Thyroid gland (tissue), 4 donors: ENCODE measurements around the gene OR7C2. TPM values are rescaled to one million over a fixed set of nuclear protein-coding genes. Genes with fewer than 3 reads are reported as not detected.

Experiments used
- DNase-seq, 2 donors: peaks; one replicate each; pipeline ENCODE4 v3.0.0-alpha.2; 2019
- H3K27ac ChIP-seq, 3 donors: fragments of 200-600 bp; sonication (generic); 1 replicate in 2 of 3; 2 replicates in 1 of 3; pipeline ENCODE4 v1.5.1; 2016 to 2019; ENCODE audit warnings: mild to moderate bottlenecking in 1 of 3, moderate library complexity in 1 of 3
- H3K27me3 ChIP-seq: fragments of 200-600 bp; sonication (generic); one replicate; pipeline ENCODE4 v1.5.1; 2019
- H3K36me3 ChIP-seq, 2 donors: fragments of 200-600 bp; sonication (generic); one replicate each; pipeline ENCODE4 v1.5.1; 2016 to 2019
- H3K4me1 ChIP-seq, 2 donors: fragments of 200-600 bp; sonication (generic); one replicate each; pipeline ENCODE4 v1.5.1; 2017 to 2019
- H3K4me3 ChIP-seq, 3 donors: fragments of 200-600 bp; sonication (generic); replicated peaks in 1 of 3; 1 replicate in 2 of 3; 2 replicates in 1 of 3; pipeline ENCODE4 v1.5.1; 2016; ENCODE audit warnings: mild to moderate bottlenecking in 1 of 3
- H3K9me3 ChIP-seq: fragments of 200-600 bp; sonication (generic); one replicate; pipeline ENCODE4 v1.5.1; 2017
- POLR2A ChIP-seq, 2 donors: fragments of 450-650 bp; IDR thresholded peaks; one replicate each; pipeline ENCODE4 v1.6.1; 2017; ENCODE audit warnings: antibody characterized with exemption in 2 of 2, mild to moderate bottlenecking in 2 of 2, moderate library complexity in 1 of 2
- WGBS, 2 donors: methylation state at CpG; one replicate each; pipeline ENCODE4 v1.1.5; 2017; 5-methylcytosine and 5-hydroxymethylcytosine counted together
- intact Hi-C: fragments of 100-400 bp; cut with DNase I; formaldehyde crosslinking; loops from one replicate; pipeline ENCODE4 v1.15.1; 2023
- total RNA-seq, 4 donors: library from RNA; depleted of rRNA; stranded (reverse); fragments of >200 nt; gene quantifications; one replicate each; pipeline ENCODE4 v1.2.3, GENCODE V29; 2016
- TF ChIP-seq, protein P1 (sequence below), 6 experiments: fragments of 200-600 bp in 3 of 6; fragments of 450-650 bp in 3 of 6; sonication (generic) in 3 of 6; IDR thresholded peaks; one replicate each; pipeline ENCODE4 v1.5.1; 2016 to 2019; ENCODE audit warnings: antibody characterized with exemption in 6 of 6, mild to moderate bottlenecking in 2 of 6, inconsistent platforms in 1 of 6, moderate library complexity in 1 of 6

OR7C2 gene
- total RNA-seq, result not detected

DNA sequence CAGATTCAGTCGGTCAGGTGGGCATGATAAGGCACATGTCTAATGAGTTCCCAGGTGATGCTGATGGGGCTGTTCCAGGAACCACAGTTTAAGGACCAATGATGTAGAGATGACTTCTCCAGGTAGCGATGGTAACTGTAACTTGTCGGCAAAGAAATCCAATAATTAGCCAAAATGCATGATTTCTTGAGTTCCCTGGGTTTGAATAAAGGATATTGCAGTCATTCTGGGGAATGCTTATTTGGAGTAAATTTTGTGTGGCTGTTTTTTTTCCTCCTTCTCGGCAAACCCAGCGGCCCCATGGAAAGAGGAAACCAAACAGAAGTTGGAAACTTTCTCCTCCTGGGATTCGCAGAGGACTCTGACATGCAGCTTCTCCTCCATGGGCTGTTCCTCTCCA is at the start of gene OR7C2:
Gene OR7C2, plus strand, starts transcription at position 301 of the 400 bp plus-strand sequence. Its CDS starts 0 bp downstream, at position 301.
- intact Hi-C loops, result no loop called here
- no peak for TF ChIP-seq POLR2A (IDR thresholded peaks at IDR 0.05)
- TF ChIP-seq, protein P1, sequence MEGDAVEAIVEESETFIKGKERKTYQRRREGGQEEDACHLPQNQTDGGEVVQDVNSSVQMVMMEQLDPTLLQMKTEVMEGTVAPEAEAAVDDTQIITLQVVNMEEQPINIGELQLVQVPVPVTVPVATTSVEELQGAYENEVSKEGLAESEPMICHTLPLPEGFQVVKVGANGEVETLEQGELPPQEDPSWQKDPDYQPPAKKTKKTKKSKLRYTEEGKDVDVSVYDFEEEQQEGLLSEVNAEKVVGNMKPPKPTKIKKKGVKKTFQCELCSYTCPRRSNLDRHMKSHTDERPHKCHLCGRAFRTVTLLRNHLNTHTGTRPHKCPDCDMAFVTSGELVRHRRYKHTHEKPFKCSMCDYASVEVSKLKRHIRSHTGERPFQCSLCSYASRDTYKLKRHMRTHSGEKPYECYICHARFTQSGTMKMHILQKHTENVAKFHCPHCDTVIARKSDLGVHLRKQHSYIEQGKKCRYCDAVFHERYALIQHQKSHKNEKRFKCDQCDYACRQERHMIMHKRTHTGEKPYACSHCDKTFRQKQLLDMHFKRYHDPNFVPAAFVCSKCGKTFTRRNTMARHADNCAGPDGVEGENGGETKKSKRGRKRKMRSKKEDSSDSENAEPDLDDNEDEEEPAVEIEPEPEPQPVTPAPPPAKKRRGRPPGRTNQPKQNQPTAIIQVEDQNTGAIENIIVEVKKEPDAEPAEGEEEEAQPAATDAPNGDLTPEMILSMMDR (IDR thresholded peaks at IDR 0.05), result no peak

DNA sequence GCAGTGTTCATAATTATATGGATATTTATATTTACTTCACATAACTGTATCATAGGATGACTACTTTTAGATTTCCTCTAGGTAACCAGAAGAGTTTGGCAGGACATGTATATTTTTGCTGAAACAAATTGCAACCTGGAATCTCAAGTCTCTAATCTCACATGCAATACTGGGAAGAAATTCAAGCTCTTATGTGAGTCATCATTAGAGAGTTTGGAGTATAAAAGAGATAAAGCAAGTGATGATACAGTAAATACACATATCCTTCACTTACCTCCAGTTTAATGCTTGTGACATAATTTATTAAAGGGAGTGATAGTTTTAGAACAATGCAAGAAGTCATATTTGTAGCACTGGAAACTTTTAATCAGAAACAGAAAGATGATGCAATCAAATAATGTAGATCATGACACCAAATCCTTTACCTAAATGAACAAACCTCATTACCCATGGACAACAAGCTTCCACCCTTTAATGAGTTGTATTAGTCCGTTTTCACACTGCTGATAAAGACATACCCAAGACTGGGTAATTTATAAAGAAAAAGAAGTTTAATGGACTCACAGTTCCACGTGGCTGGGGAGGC is 39.5 kb upstream of the OR7C2 start:
- no peak overlapping the region for H3K4me3 ChIP-seq
- 15 to 22% methylated on average over 2 of the region's 2 CpGs for WGBS, 2 donors
- DNase-seq, result no peak

More for the DNA sequence above, at the start of gene OR7C2:
- no peak for DNase-seq
- Histone ChIP-seq H3K36me3 (no peaks in the 10 kb centered on the region), H3K27ac (no peak within 1 kb of the TSS), H3K9me3 (no peaks in the 10 kb centered on the region), H3K4me1 (no peaks in the 10 kb centered on the region), H3K4me3 (no peak within 1 kb of the TSS), H3K27me3 (no peaks in the 10 kb centered on the region)
- 89 to 91% methylated on average over 6 of the region's 6 CpGs for WGBS, 2 donors

DNA sequence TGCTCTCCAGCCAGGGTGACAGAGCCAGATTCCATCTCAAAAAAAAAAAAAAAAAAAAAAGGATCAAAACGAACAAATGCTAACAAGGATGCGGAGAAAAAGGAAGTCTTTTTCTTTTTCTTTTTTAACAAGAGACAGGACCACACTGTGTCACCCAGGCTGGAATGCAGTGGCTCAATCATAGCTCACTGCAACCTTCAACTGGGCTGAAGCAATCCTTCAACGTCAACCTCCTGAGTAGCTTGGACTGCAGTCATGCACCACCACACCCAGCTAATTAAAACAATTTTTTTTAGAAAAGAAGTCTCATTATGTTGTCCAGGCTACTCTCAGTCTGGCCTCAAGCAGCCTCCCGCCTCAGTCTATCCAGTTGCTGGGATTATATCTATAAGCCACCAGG is 34.6 kb upstream of the OR7C2 start:
- H3K27ac ChIP-seq, result no peak overlapping the region
- H3K4me3 ChIP-seq, result no peak overlapping the region
- intact Hi-C loops, result no loop called here
- H3K36me3 ChIP-seq, result no peaks in the 10 kb centered on the region
- DNase-seq, result no peak
- no peaks in the 10 kb centered on the region for H3K27me3 ChIP-seq
- WGBS, 2 donors, result 57 to 64% methylated on average over 4 of the region's 4 CpGs
- no peaks in the 10 kb centered on the region for H3K4me1 ChIP-seq
- no peak for TF ChIP-seq POLR2A (IDR thresholded peaks at IDR 0.05)
- TF ChIP-seq, protein P1 (IDR thresholded peaks at IDR 0.05), result no peak
- H3K9me3 ChIP-seq, result no peaks in the 10 kb centered on the region

More for the DNA sequence above, 39.5 kb upstream of the OR7C2 start:
- intact Hi-C loops, result no loop called here
- H3K27ac ChIP-seq, result no peak overlapping the region
- no peaks in the 10 kb centered on the region for H3K9me3 ChIP-seq
- no peaks in the 10 kb centered on the region for H3K36me3 ChIP-seq
- TF ChIP-seq, protein P1 (IDR thresholded peaks at IDR 0.05), result no peak
- no peaks in the 10 kb centered on the region for H3K27me3 ChIP-seq
- no peaks in the 10 kb centered on the region for H3K4me1 ChIP-seq

DNA sequence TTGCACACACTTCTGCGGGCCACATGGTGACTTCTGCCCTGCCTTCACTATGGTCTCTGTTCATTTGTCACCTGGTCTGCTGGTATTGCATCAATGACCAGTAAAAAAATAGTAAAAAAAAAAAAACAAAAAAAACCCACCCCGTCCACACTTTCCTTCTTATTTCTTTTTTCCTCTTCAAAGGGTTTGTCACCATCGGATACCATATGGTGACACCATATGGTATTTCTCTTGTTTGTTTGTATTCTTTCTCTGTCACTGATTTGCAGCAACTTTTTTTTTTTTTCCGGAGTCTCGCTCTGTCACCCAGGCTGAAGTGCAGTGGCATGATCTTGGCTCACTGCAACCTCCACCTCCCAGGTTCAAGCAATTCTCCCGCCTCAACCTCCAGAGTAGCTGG is 26.2 kb upstream of the OR7C2 start:
- WGBS, 2 donors, result 71 to 73% methylated on average over 6 of the region's 6 CpGs
- Histone ChIP-seq H3K27ac (no peak overlapping the region), H3K9me3 (no peaks in the 10 kb centered on the region), H3K4me1 (no peaks in the 10 kb centered on the region), H3K4me3 (no peak overlapping the region), H3K36me3 (no peaks in the 10 kb centered on the region), H3K27me3 (no peaks in the 10 kb centered on the region)
- intact Hi-C loops, result no loop called here
- TF ChIP-seq POLR2A (IDR thresholded peaks at IDR 0.05), result no peak
- TF ChIP-seq, protein P1 (IDR thresholded peaks at IDR 0.05), result no peak
- DNase-seq, result no peak

DNA sequence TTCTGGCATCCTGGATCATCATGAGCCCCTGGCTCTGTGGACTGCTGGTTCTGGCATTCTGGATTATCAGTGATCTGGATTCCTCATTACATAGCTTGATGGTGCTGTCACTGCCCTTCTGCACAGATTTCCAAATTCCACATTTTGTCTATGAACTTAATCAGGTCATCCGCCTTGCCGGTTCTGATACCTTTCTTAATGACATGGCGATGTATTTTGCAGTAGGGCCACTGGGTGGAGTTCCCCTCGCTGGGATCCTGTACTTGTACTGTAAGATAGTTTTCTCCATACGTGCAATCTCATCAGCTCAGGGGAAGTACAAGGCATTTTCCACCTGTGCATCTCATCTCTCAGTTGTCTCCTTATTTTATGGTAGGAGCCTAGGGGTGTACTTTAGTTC is 24.4 kb upstream of the OR7C2 start:
- no peak for TF ChIP-seq POLR2A (IDR thresholded peaks at IDR 0.05)
- TF ChIP-seq, protein P1 (IDR thresholded peaks at IDR 0.05), result no peak
- no peak overlapping the region for H3K27ac ChIP-seq
- DNase-seq, result no peak
- no peaks in the 10 kb centered on the region for H3K4me1 ChIP-seq
- H3K27me3 ChIP-seq, result no peaks in the 10 kb centered on the region
- intact Hi-C loops, result no loop called here
- H3K4me3 ChIP-seq, result no peak overlapping the region
- H3K36me3 ChIP-seq, result no peaks in the 10 kb centered on the region
- 63 to 66% methylated on average over 5 of the region's 5 CpGs for WGBS, 2 donors
- H3K9me3 ChIP-seq, result no peaks in the 10 kb centered on the region
